ENCODE data around the gene GPR132. TPM values are rescaled to one million over a fixed set of nuclear protein-coding genes. Genes with fewer than 3 reads are reported as not detected.
A peak's percentile ranks its signal among the peaks of the same experiment; 100 is the strongest.

Gene GPR132
- total RNA-seq, 1 donor from 2014 or later: 2.2 TPM

DNA sequence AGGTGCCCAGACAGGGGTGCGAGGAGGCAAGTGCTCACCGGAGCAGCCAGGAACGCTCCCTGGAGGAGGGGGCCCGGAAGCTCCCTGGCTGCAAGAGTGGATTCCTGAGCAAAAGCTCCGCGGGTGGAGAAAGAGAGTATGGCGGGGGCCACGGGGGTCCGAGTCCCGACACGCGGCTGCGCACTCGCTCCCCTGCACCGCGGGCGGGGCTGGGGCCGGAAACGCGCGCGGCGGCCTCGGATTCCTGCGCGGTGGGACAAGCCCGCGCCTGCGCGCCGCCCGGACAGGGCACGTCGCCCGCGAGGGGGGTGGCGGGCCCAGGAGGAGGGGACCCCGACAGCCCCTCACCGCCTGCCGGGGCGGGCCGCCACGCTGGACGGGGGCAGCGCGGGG is 27.8 kb upstream of the GPR132 start:
- H3K4me1 Mint-ChIP-seq (ENCODE audit: low read depth, unreplicated experiment): peaks cover 8% of the 10 kb centered on the region
- peak overlapping the region; percentile 63 for H2AFZ ChIP-seq (ENCODE audit: low read depth, low read length)
- H3K27ac ChIP-seq (ENCODE audit: low read depth, low read length): peak overlapping the region; percentile 12
- H3K4me3 Mint-ChIP-seq (ENCODE audit: unreplicated experiment): peak overlapping the region; percentile 84
- peaks cover 10% of the 10 kb centered on the region for H3K27me3 Mint-ChIP-seq (ENCODE audit: low read depth, unreplicated experiment)
- peak overlapping the region; percentile 99 for H3K4me2 ChIP-seq (ENCODE audit: low read length)
- H3K9ac ChIP-seq (ENCODE audit: low read length): peak overlapping the region; percentile 85
- no peak for FAIRE-seq
- H3K79me2 ChIP-seq (ENCODE audit: insufficient read depth, low read length): no peaks in the 10 kb centered on the region
- H3K4me3 ChIP-seq (ENCODE audit: insufficient read depth, low read depth, low read length): peak overlapping the region; percentile 70
- H3K27me3 ChIP-seq (ENCODE audit: insufficient read depth, low read length): no peaks in the 10 kb centered on the region
- peaks cover 16% of the 10 kb centered on the region for H4K20me1 ChIP-seq (ENCODE audit: insufficient read depth, low read length)
- H3K9me3 ChIP-seq (ENCODE audit: insufficient read depth, low read depth, low read length): no peaks in the 10 kb centered on the region
- peaks cover 34% of the 10 kb centered on the region for H3K4me1 ChIP-seq (ENCODE audit: insufficient read depth, low read length)
- H3K36me3 ChIP-seq (ENCODE audit: insufficient read depth, low read length): no peaks in the 10 kb centered on the region
- peaks cover under 1% of the 10 kb centered on the region for H3K9me3 Mint-ChIP-seq (ENCODE audit: unreplicated experiment)
- H3K27ac Mint-ChIP-seq (ENCODE audit: unreplicated experiment): peak overlapping the region; percentile 47
- TF ChIP-seq, protein P1, sequence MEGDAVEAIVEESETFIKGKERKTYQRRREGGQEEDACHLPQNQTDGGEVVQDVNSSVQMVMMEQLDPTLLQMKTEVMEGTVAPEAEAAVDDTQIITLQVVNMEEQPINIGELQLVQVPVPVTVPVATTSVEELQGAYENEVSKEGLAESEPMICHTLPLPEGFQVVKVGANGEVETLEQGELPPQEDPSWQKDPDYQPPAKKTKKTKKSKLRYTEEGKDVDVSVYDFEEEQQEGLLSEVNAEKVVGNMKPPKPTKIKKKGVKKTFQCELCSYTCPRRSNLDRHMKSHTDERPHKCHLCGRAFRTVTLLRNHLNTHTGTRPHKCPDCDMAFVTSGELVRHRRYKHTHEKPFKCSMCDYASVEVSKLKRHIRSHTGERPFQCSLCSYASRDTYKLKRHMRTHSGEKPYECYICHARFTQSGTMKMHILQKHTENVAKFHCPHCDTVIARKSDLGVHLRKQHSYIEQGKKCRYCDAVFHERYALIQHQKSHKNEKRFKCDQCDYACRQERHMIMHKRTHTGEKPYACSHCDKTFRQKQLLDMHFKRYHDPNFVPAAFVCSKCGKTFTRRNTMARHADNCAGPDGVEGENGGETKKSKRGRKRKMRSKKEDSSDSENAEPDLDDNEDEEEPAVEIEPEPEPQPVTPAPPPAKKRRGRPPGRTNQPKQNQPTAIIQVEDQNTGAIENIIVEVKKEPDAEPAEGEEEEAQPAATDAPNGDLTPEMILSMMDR (IDR thresholded peaks at IDR 0.05; ENCODE audit: insufficient read depth, low read depth, low read length): no peak
- no peak for TF ChIP-seq EZH2 (IDR thresholded peaks at IDR 0.05; ENCODE audit: insufficient read depth, low read length)
- DNase-seq (ENCODE audit: low read depth): peak; percentile 44
- H3K36me3 Mint-ChIP-seq (ENCODE audit: low read depth, unreplicated experiment): peaks cover 4% of the 10 kb centered on the region

DNA sequence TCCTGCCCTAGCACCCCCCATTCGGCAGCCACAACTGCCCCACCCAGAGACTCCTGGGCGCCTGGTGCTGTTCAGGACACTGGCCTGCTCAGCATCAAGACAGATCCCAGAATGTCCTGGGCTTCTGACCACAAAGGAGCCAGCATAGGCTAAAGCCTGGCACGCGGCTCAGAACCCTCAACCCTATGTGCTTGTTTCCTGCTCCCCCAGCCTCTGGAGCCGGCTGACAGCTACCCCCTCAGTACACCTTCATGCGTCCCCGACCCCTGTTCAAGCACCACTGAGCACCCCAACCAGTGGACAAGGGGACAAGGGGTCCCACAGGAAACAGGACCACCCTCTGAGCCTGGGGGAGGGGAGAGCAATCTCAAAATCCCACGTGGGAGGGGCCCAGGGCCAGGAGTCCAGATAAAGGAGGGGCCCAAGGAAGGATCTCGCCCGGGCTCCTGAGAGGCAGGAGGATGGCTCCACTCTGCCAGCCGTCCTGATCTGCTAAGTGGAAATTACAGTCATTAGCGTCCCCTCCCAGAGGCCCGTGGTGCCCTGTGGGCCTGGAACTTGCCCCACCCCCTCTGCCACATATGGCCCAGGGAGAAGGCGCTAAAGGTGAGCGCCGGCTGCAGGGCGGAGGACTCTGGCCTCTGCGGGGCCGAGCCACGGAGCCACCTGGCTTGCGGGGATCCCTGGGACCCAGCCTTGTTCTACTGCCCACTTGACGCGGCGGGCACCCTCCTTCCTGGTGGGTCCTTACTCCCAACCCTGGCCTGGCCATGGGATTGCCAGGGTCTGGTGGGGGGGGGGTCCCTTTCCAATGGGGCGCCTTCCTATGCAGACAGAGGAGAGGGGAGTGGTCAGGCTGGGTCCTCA is 27.2 kb upstream of the GPR132 start:
- Histone ChIP-seq H3K27ac (ENCODE audit: low read depth, low read length) (peak overlapping the region; percentile 12), H3K27me3 (ENCODE audit: insufficient read depth, low read length) (no peaks in the 10 kb centered on the region), H3K4me3 (ENCODE audit: insufficient read depth, low read depth, low read length) (peak overlapping the region; percentile 70), H3K9me3 (ENCODE audit: insufficient read depth, low read depth, low read length) (no peaks in the 10 kb centered on the region), H3K9ac (ENCODE audit: low read length) (peak overlapping the region; percentile 85), H4K20me1 (ENCODE audit: insufficient read depth, low read length) (peaks cover 16% of the 10 kb centered on the region), H3K4me2 (ENCODE audit: low read length) (peak overlapping the region; percentile 99), H3K79me2 (ENCODE audit: insufficient read depth, low read length) (no peaks in the 10 kb centered on the region), H3K4me1 (ENCODE audit: insufficient read depth, low read length) (peaks cover 39% of the 10 kb centered on the region), H3K36me3 (ENCODE audit: insufficient read depth, low read length) (no peaks in the 10 kb centered on the region), H2AFZ (ENCODE audit: low read depth, low read length) (peak overlapping the region; percentile 63)
- Mint-ChIP-seq H3K36me3 (ENCODE audit: low read depth, unreplicated experiment) (peaks cover 4% of the 10 kb centered on the region), H3K9me3 (ENCODE audit: unreplicated experiment) (no peaks in the 10 kb centered on the region), H3K27me3 (ENCODE audit: low read depth, unreplicated experiment) (peaks cover 10% of the 10 kb centered on the region), H3K4me3 (ENCODE audit: unreplicated experiment) (peak overlapping the region; percentile 84), H3K27ac (ENCODE audit: unreplicated experiment) (peak overlapping the region; percentile 47), H3K4me1 (ENCODE audit: low read depth, unreplicated experiment) (peaks cover 8% of the 10 kb centered on the region)
- FAIRE-seq: no peak
- TF ChIP-seq, protein P1 (IDR thresholded peaks at IDR 0.05; ENCODE audit: insufficient read depth, low read depth, low read length): no peak
- no peak for TF ChIP-seq EZH2 (IDR thresholded peaks at IDR 0.05; ENCODE audit: insufficient read depth, low read length)
- DNase-seq (ENCODE audit: low read depth): no peak
